ENCODE results near the gene SLC25A6.
"Not testable (repeated sequence)": the region's sequence is repeated elsewhere in the genome, so short reads cannot be mapped to it uniquely, and the experiment has no call there.

SLC25A6 gene

GRCh38 chrX:1412551-1413161, 20.7 kb upstream of the SLC25A6 start:
- no peak for DNase-seq (ENCODE audit: low spot score)

GRCh38 chrX:1411326-1411725, 19.4 kb upstream of the SLC25A6 start:
- no peak for DNase-seq (ENCODE audit: low spot score)

GRCh38 chrX:1407035-1407434, 15.1 kb upstream of the SLC25A6 start:
- no peak for DNase-seq (ENCODE audit: low spot score)

- DNase-seq (ENCODE audit: low spot score), result not testable (repeated sequence)
Observed at GRCh38 chrX:1405769-1406168, 13.9 kb upstream of the SLC25A6 start.

- DNase-seq (ENCODE audit: low spot score), result not testable (repeated sequence)
Observed at GRCh38 chrX:1403867-1404266, 12.0 kb upstream of the SLC25A6 start.

GRCh38 chrX:1403228-1403627, 11.3 kb upstream of the SLC25A6 start:
- DNase-seq (ENCODE audit: low spot score), result no peak

GRCh38 chrX:1401611-1402430, 9.9 kb upstream of the SLC25A6 start:
- no peak for DNase-seq (ENCODE audit: low spot score)

GRCh38 chrX:1400742-1401471, 9.0 kb upstream of the SLC25A6 start:
- DNase-seq (ENCODE audit: low spot score), result no peak

- no peak for DNase-seq (ENCODE audit: low spot score)
Observed at GRCh38 chrX:1400049-1400448, 8.1 kb upstream of the SLC25A6 start.

- DNase-seq (ENCODE audit: low spot score), result no peak
Observed at GRCh38 chrX:1398431-1399340, 6.8 kb upstream of the SLC25A6 start.

GRCh38 chrX:1397441-1398270, 5.7 kb upstream of the SLC25A6 start:
- no peak for DNase-seq (ENCODE audit: low spot score)

GRCh38 chrX:1397001-1397400, 5.1 kb upstream of the SLC25A6 start:
- no peak for DNase-seq (ENCODE audit: low spot score)

GRCh38 chrX:1395646-1396216, 3.8 kb upstream of the SLC25A6 start:
- DNase-seq (ENCODE audit: low spot score), result no peak

GRCh38 chrX:1394731-1395501, 3.0 kb upstream of the SLC25A6 start:
- DNase-seq (ENCODE audit: low spot score), result no peak

- DNase-seq (ENCODE audit: low spot score), result no peak
Observed at GRCh38 chrX:1393871-1394615, 2.1 kb upstream of the SLC25A6 start.

GRCh38 chrX:1392376-1393068, 609 bp upstream of the SLC25A6 start:
- DNase-seq (ENCODE audit: low spot score), result no peak

- peak; percentile 96 for DNase-seq (ENCODE audit: low spot score)
Observed at GRCh38 chrX:1391370-1391706, 575 bp downstream of the SLC25A6 start.

- DNase-seq (ENCODE audit: low spot score), result no peak
Observed at GRCh38 chrX:1390621-1391369, 1.1 kb downstream of the SLC25A6 start.

Data from activated CD4-positive, alpha-beta T cell treated with anti-CD3 and anti-CD28 coated beads, Interleukin-2, Interleukin-4, amounts not matched to agents 100 ng/mL and 50 ng/mL, durations not matched to agents 16 hours and 8 hours (primary cell).